ENCODE measurements around the gene CNTNAP2.

- TF ChIP-seq NR2C1 (IDR thresholded peaks at IDR 0.05) (no peak), NR2C1 (tag; IDR thresholded peaks at IDR 0.05) (no peak), CHCHD3 (CRISPR knock-in tag; IDR thresholded peaks at IDR 0.05) (no peak), CTCF (IDR thresholded peaks at IDR 0.05 in 2 of 3, conservative IDR thresholded peaks at IDR 0.05 in 1 of 3; ENCODE audit: insufficient read depth in 2 of 3, low read depth in 1 of 3, low read length in 3 of 3) (no peak), CBX1 (IDR thresholded peaks at IDR 0.05; ENCODE audit: low read depth) (no peak), TBL1XR1 (IDR thresholded peaks at IDR 0.05; ENCODE audit: low read length in 2 of 2) (no peak), ARID4B (CRISPR knock-in tag; IDR thresholded peaks at IDR 0.05) (no peak), CHD7 (IDR thresholded peaks at IDR 0.05; ENCODE audit: low read depth, low read length) (no peak), TCF7L2 (IDR thresholded peaks at IDR 0.05; ENCODE audit: low read depth, low read length) (no peak), FOXJ3 (CRISPR knock-in tag; IDR thresholded peaks at IDR 0.05) (no peak)
These were observed 1736.2 kb downstream of the CNTNAP2 start for GRCh38 chr7:147852833-147853232.
